GM23338 (cell line): ENCODE measurements around the gene PIGU. TPM values are rescaled to one million over a fixed set of nuclear protein-coding genes. Genes with fewer than 3 reads are reported as not detected.

Source experiments
- CTCF ChIP-seq, 2 experiments: fragments of 200-600 bp in 1 of 2; sonication (generic) in 1 of 2; conservative IDR thresholded peaks; 2 replicates each; pipeline versions ENCODE4 v1.5.1 to v1.6.1; 2016 to 2017; ENCODE audit warnings: antibody characterized with exemption in 2 of 2, low read depth in 2 of 2, mild to moderate bottlenecking in 2 of 2, moderate library complexity in 1 of 2
- polyA plus RNA-seq: library from polyadenylated mRNA; unstranded; fragments of >200 nt; fragmentation: Nextera tagmentation; extraction: Ambion mirVana; gene quantifications from 2 replicates; pipeline ENCODE4 v1.2.1, GENCODE V29; 2016
- total RNA-seq: library from RNA; depleted of rRNA; stranded (reverse); fragments of >200 nt; shearing (Covaris generic); gene quantifications from 2 replicates; pipeline ENCODE4 v1.2.3, GENCODE V29; 2014
- TF ChIP-seq, protein P1 (sequence below): fragments of 250-450 bp; sonication (Bioruptor Pico); IDR thresholded peaks from 2 replicates; pipeline ENCODE4 v1.5.0; 2020; ENCODE audit warnings: mild to moderate bottlenecking, moderate library complexity
- TF ChIP-seq, protein P2 (sequence below): IDR thresholded peaks from one replicate; pipeline ENCODE4 v1.6.1; 2018; ENCODE audit warnings: antibody characterized with exemption; ENCODE audit not compliant: unreplicated experiment

PIGU gene
- total and polyA plus RNA-seq, 2 experiments from 2014 or later = 24.3 to 28.9 TPM

GRCh38 chr20:34713194-34713943, 36.5 kb upstream of the PIGU start (continued):
- TF ChIP-seq, protein P1, sequence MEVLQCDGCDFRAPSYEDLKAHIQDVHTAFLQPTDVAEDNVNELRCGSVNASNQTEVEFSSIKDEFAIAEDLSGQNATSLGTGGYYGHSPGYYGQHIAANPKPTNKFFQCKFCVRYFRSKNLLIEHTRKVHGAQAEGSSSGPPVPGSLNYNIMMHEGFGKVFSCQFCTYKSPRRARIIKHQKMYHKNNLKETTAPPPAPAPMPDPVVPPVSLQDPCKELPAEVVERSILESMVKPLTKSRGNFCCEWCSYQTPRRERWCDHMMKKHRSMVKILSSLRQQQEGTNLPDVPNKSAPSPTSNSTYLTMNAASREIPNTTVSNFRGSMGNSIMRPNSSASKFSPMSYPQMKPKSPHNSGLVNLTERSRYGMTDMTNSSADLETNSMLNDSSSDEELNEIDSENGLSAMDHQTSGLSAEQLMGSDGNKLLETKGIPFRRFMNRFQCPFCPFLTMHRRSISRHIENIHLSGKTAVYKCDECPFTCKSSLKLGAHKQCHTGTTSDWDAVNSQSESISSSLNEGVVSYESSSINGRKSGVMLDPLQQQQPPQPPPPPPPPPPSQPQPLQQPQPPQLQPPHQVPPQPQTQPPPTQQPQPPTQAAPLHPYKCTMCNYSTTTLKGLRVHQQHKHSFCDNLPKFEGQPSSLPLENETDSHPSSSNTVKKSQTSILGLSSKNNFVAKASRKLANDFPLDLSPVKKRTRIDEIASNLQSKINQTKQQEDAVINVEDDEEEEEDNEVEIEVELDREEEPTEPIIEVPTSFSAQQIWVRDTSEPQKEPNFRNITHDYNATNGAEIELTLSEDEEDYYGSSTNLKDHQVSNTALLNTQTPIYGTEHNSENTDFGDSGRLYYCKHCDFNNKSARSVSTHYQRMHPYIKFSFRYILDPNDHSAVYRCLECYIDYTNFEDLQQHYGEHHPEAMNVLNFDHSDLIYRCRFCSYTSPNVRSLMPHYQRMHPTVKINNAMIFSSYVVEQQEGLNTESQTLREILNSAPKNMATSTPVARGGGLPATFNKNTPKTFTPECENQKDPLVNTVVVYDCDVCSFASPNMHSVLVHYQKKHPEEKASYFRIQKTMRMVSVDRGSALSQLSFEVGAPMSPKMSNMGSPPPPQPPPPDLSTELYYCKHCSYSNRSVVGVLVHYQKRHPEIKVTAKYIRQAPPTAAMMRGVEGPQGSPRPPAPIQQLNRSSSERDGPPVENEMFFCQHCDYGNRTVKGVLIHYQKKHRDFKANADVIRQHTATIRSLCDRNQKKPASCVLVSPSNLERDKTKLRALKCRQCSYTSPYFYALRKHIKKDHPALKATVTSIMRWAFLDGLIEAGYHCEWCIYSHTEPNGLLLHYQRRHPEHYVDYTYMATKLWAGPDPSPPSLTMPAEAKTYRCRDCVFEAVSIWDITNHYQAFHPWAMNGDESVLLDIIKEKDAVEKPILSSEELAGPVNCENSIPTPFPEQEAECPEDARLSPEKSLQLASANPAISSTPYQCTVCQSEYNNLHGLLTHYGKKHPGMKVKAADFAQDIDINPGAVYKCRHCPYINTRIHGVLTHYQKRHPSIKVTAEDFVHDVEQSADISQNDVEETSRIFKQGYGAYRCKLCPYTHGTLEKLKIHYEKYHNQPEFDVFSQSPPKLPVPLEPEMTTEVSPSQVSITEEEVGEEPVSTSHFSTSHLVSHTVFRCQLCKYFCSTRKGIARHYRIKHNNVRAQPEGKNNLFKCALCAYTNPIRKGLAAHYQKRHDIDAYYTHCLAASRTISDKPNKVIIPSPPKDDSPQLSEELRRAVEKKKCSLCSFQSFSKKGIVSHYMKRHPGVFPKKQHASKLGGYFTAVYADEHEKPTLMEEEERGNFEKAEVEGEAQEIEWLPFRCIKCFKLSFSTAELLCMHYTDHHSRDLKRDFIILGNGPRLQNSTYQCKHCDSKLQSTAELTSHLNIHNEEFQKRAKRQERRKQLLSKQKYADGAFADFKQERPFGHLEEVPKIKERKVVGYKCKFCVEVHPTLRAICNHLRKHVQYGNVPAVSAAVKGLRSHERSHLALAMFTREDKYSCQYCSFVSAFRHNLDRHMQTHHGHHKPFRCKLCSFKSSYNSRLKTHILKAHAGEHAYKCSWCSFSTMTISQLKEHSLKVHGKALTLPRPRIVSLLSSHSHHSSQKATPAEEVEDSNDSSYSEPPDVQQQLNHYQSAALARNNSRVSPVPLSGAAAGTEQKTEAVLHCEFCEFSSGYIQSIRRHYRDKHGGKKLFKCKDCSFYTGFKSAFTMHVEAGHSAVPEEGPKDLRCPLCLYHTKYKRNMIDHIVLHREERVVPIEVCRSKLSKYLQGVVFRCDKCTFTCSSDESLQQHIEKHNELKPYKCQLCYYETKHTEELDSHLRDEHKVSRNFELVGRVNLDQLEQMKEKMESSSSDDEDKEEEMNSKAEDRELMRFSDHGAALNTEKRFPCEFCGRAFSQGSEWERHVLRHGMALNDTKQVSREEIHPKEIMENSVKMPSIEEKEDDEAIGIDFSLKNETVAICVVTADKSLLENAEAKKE = no peak
- TF ChIP-seq CTCF (conservative IDR thresholded peaks at IDR 0.05; ENCODE audit: low read depth in 2 of 2) = no peak
- TF ChIP-seq, protein P2, sequence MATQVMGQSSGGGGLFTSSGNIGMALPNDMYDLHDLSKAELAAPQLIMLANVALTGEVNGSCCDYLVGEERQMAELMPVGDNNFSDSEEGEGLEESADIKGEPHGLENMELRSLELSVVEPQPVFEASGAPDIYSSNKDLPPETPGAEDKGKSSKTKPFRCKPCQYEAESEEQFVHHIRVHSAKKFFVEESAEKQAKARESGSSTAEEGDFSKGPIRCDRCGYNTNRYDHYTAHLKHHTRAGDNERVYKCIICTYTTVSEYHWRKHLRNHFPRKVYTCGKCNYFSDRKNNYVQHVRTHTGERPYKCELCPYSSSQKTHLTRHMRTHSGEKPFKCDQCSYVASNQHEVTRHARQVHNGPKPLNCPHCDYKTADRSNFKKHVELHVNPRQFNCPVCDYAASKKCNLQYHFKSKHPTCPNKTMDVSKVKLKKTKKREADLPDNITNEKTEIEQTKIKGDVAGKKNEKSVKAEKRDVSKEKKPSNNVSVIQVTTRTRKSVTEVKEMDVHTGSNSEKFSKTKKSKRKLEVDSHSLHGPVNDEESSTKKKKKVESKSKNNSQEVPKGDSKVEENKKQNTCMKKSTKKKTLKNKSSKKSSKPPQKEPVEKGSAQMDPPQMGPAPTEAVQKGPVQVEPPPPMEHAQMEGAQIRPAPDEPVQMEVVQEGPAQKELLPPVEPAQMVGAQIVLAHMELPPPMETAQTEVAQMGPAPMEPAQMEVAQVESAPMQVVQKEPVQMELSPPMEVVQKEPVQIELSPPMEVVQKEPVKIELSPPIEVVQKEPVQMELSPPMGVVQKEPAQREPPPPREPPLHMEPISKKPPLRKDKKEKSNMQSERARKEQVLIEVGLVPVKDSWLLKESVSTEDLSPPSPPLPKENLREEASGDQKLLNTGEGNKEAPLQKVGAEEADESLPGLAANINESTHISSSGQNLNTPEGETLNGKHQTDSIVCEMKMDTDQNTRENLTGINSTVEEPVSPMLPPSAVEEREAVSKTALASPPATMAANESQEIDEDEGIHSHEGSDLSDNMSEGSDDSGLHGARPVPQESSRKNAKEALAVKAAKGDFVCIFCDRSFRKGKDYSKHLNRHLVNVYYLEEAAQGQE = no peak
